HUES48 (cell line): ENCODE results near the gene ADGRL2.
"Not testable (repeated sequence)": the region's sequence is repeated elsewhere in the genome, so short reads cannot be mapped to it uniquely, and the experiment has no call there.

Experiments used
- H3K27ac ChIP-seq: one replicate; pipeline ENCODE4 v1.7.0; 2013; ENCODE audit warnings: low read depth, low read length, inconsistent platforms
- H3K27me3 ChIP-seq: 2 replicates; pipeline ENCODE4 v1.6.1; 2013; ENCODE audit warnings: mild to moderate bottlenecking, low read length; ENCODE audit not compliant: control insufficient read depth, insufficient read depth
- H3K36me3 ChIP-seq: 2 replicates; pipeline ENCODE4 v1.6.1; 2013; ENCODE audit warnings: low read length; ENCODE audit not compliant: control insufficient read depth, insufficient read depth
- H3K4me1 ChIP-seq: 2 replicates; pipeline ENCODE4 v1.6.1; 2013; ENCODE audit warnings: mild to moderate bottlenecking, low read length; ENCODE audit not compliant: control insufficient read depth, insufficient read depth
- H3K4me3 ChIP-seq: 2 replicates; pipeline ENCODE4 v1.5.1; 2013; ENCODE audit warnings: mild to moderate bottlenecking, low read depth, low read length
- H3K9ac ChIP-seq: 2 replicates; pipeline ENCODE4 v1.6.1; 2013; ENCODE audit warnings: mild to moderate bottlenecking, low read depth, low read length, moderate library complexity
- H3K9me3 ChIP-seq: 2 replicates; pipeline ENCODE4 v1.6.1; 2013; ENCODE audit warnings: low read length; ENCODE audit not compliant: control insufficient read depth, insufficient read depth

ADGRL2 gene

DNA sequence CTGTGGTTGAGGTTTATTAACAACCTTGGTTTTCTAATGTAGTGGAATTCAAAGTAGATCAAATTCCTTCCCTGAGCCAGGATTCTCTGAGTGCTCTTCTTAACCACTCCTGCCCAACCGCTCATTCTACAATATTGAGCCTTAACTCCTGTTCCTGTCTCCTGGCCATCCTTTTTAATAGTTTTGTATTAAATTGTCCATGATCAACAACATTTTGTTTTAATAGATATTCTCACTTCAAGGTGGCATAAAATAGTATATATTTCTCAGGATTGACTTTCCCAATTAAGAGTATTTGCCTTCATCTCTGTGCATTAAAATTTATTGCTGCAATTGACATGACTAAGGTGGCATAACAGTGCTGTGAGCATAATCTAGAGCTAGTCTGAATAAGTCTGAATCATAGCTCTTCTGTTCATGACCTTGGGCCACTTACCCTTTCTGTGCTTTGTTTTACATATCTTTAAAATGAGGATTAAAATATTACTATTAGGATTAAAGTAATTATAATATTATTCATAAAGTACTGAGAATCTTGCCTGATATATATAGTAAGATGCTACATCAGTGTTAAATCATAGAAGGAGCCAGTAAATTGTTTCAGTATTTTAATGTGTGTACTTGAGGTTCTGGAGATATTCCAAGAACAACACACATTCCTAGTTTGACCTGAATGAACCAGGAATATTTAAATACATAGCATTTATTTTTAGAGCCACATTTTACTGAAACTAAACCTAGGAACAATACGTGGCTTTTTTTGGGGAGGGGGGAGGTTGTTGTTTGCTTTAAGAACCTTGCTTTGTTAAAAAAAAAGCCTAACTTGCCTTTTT, 76.4 kb downstream of the ADGRL2 start:
- Histone ChIP-seq H3K9me3 (no peaks in the 10 kb centered on the region), H3K36me3 (no peaks in the 10 kb centered on the region), H3K27ac (peak overlapping the region; percentile 7), H3K4me3 (no peak overlapping the region), H3K4me1 (peaks cover 35% of the 10 kb centered on the region), H3K9ac (no peak overlapping the region), H3K27me3 (no peaks in the 10 kb centered on the region)

DNA sequence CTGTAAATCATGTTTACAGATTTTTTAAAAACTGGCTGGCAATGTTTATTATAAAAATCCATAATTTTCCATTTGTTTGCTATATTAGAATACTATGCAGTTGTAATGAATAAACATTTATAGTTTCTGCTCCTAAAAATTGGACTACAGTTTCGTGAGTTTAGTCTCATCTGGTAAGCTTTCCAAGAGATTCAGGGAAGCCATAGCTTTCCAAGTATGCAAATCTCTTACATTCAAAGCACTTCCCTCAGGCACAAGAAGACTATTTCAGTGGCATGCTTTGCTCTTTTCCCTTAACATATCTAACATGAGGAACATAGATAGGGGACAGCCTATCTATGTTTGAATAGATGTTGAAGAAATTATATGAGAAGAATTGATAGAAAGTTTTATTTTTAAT, 77.2 kb downstream of the ADGRL2 start:
- no peak overlapping the region for H3K4me3 ChIP-seq
- H3K4me1 ChIP-seq, result peaks cover 35% of the 10 kb centered on the region
- no peaks in the 10 kb centered on the region for H3K36me3 ChIP-seq
- H3K9me3 ChIP-seq, result no peaks in the 10 kb centered on the region
- no peak overlapping the region for H3K9ac ChIP-seq
- no peaks in the 10 kb centered on the region for H3K27me3 ChIP-seq
- H3K27ac ChIP-seq, result peak overlapping the region; percentile 7

GRCh38 chr1:81878538-81878937, 77.8 kb downstream of the ADGRL2 start:
- H3K4me3 ChIP-seq, result no peak overlapping the region
- H3K4me1 ChIP-seq, result peaks cover 31% of the 10 kb centered on the region
- H3K9me3 ChIP-seq, result no peaks in the 10 kb centered on the region
- no peak overlapping the region for H3K9ac ChIP-seq
- no peaks in the 10 kb centered on the region for H3K27me3 ChIP-seq
- H3K36me3 ChIP-seq, result no peaks in the 10 kb centered on the region
- no peak overlapping the region for H3K27ac ChIP-seq

- no peaks in the 10 kb centered on the region for H3K27me3 ChIP-seq
- H3K36me3 ChIP-seq, result no peaks in the 10 kb centered on the region
Observed at GRCh38 chr1:81880781-81881180, 80.0 kb downstream of the ADGRL2 start.

DNA sequence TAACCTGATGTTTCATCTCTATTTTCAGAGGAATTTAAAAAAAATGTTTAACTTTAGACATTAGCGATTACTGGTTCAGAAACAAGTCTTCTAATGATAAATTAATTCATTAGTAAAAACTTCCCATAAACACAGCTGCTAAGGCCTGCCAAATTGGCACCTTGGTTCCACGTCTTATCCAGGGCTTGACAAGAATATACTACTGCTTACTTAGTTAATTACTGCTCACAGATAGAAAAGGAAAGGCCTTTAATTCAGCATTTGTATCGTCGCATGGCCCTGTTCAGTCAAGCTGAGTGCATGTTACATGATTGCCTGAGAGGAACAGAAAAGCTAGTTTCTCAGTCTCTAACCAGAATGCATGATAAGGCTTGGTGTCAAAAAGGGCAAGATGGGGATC, 84.6 kb downstream of the ADGRL2 start:
- no peak overlapping the region for H3K4me3 ChIP-seq
- H3K27me3 ChIP-seq, result no peaks in the 10 kb centered on the region
- no peak overlapping the region for H3K27ac ChIP-seq
- H3K36me3 ChIP-seq, result no peaks in the 10 kb centered on the region; the same call in 1 of the 2 replicates
- H3K9me3 ChIP-seq, result no peaks in the 10 kb centered on the region
- H3K9ac ChIP-seq, result no peak overlapping the region
- 0 out of 2 replicates have a peak, but pooled peaks cover 4% of the 10 kb centered on the region for H3K4me1 ChIP-seq

More at GRCh38 chr1:81880781-81881180, 80.0 kb downstream of the ADGRL2 start:
- Histone ChIP-seq H3K9me3 (no peaks in the 10 kb centered on the region), H3K9ac (no peak overlapping the region), H3K27ac (no peak overlapping the region), H3K4me3 (no peak overlapping the region), H3K4me1 (peaks cover 31% of the 10 kb centered on the region)

GRCh38 chr1:81886292-81886691, 85.6 kb downstream of the ADGRL2 start:
- not testable (repeated sequence) for H3K9me3 ChIP-seq, H3K36me3 ChIP-seq, H3K27me3 ChIP-seq

GRCh38 chr1:81887421-81888144, 86.8 kb downstream of the ADGRL2 start:
- Histone ChIP-seq H3K4me1 (0 out of 2 replicates have a peak, but pooled peaks cover 1% of the 10 kb centered on the region), H3K27ac (no peak overlapping the region), H3K9ac (no peak overlapping the region), H3K27me3 (no peaks in the 10 kb centered on the region), H3K9me3 (no peaks in the 10 kb centered on the region), H3K4me3 (no peak overlapping the region), H3K36me3 (no peaks in the 10 kb centered on the region; the same call in 1 of the 2 replicates)

More at GRCh38 chr1:81886292-81886691, 85.6 kb downstream of the ADGRL2 start:
- H3K4me1 ChIP-seq, H3K27ac ChIP-seq, H3K4me3 ChIP-seq, H3K9ac ChIP-seq: not testable (repeated sequence)

- Histone ChIP-seq H3K4me1 (peaks cover 8% of the 10 kb centered on the region; the same call in 1 of the 2 replicates), H3K27ac (no peak overlapping the region), H3K9ac (no peak overlapping the region), H3K36me3 (no peaks in the 10 kb centered on the region; the same call in 1 of the 2 replicates), H3K27me3 (no peaks in the 10 kb centered on the region), H3K4me3 (no peak overlapping the region), H3K9me3 (no peaks in the 10 kb centered on the region)
Observed at GRCh38 chr1:81889166-81889565, 88.4 kb downstream of the ADGRL2 start.

DNA sequence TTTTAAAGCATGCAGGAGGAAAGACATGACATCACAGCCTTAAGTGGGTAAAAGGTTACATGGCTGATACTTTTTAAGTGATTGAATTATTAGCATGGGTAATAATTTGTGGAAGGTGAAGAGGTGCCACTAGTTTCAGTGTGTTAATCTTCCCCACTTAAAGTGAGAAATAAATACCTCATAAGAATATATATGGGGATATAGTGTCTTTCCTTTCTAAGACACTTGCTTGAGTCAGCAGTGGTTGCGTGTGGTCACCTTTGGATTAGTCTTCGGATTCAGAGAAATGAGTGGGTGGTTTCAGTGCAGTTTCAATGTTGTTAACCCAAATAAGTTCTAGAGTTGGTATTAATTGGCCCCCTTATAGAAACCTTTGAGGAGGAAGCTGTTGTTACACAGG, 94.1 kb downstream of the ADGRL2 start:
- Histone ChIP-seq H3K27me3 (no peaks in the 10 kb centered on the region), H3K9me3 (no peaks in the 10 kb centered on the region), H3K36me3 (no peaks in the 10 kb centered on the region; the same call in 1 of the 2 replicates), H3K9ac (no peak overlapping the region), H3K4me3 (no peak overlapping the region), H3K4me1 (peaks cover 19% of the 10 kb centered on the region; the same call in 1 of the 2 replicates), H3K27ac (no peak overlapping the region)

DNA sequence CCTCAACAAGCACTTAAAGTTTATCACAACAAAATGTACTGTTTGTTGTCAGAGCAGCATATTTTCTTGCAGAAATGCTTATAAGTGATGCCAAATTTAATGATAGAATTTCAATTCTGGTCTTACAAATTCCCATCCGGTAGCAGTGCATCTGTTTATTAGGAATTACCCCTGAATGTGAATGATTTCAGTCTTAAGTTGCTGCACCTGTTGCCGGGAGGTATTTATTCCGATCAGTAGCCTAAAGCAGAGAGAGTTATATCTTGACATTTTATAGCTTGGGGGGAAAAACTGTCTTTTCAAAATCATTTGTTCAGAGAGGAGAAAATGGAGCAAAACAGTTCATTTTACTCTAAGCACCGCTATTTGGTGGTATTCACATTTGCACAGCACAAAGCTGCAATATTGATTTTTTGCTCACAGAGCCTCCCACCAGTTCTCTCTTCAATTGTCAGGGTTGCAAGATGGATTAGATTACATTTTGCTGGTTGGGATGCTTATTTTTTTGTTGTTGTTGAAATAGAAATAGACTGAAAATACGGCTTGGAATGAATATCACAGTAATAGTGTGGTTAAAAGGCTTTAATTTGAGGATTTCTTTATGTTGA, 98.6 kb downstream of the ADGRL2 start:
- H3K9me3 ChIP-seq, result no peaks in the 10 kb centered on the region
- no peak overlapping the region for H3K4me3 ChIP-seq
- no peaks in the 10 kb centered on the region for H3K36me3 ChIP-seq
- H3K4me1 ChIP-seq, result peaks cover 16% of the 10 kb centered on the region; the same call in 1 of the 2 replicates
- no peak overlapping the region for H3K9ac ChIP-seq
- H3K27me3 ChIP-seq, result no peaks in the 10 kb centered on the region
- no peak overlapping the region for H3K27ac ChIP-seq
